ENCODE measurements around the gene ACSM6.
"Not testable (repeated sequence)": the region's sequence is repeated elsewhere in the genome, so short reads cannot be mapped to it uniquely, and the experiment has no call there.

The ACSM6 gene

DNA sequence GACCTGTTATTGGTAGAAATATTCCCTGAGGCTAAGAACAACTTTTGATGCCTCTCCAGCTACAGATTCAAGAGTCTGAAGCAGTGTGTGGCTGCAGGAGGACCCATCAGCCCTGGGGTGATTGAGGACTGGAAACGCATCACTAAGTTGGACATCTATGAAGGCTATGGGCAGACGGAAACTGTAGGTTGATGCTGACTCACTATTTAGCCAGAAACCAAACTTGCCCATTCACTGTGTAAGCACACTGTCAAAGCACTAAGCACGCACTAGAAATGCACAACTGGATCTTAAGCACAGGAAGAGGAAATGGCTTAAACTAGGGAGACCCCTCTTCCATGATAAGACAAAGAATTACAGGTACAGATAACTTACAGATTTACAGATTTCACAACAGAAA lies 20.8 kb downstream of the ACSM6 start:
- DNase-seq (ENCODE audit: low read depth), result no peak

GRCh38 chr10:95217476-95217875 lies 23.4 kb downstream of the ACSM6 start:
- peak; percentile 39 for DNase-seq (ENCODE audit: low read depth)
- TF ChIP-seq CTCF (conservative IDR thresholded peaks at IDR 0.05; ENCODE audit: low read length), result no peak
- no peak overlapping the region for H3K4me3 ChIP-seq (ENCODE audit: low read length)

More for the DNA sequence above, 20.8 kb downstream of the ACSM6 start:
- no peak for TF ChIP-seq CTCF (conservative IDR thresholded peaks at IDR 0.05; ENCODE audit: low read length)
- no peak overlapping the region for H3K4me3 ChIP-seq (ENCODE audit: low read length)

DNA sequence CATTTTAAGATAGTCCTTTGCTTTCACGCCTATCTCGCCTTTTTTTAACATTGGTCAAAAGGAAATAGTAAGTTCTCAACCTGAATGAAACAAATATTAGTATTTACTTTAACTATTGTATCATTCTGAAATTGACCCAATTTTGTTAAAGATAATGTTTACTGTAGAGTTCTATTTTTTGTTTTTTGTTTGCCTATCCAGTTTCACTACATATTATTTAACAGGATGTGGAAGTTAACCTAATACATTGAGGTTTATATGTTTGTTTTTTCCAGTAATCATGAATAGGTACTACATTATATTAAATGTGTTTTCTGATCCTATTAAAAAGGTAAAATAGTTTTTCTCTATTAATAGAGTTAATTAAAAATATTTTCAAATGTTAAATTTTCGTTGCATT lies 26.5 kb downstream of the ACSM6 start:
- no peak for DNase-seq (ENCODE audit: low read depth)
- no peak overlapping the region for H3K4me3 ChIP-seq (ENCODE audit: low read length)
- no peak for TF ChIP-seq CTCF (conservative IDR thresholded peaks at IDR 0.05; ENCODE audit: low read length)

DNA sequence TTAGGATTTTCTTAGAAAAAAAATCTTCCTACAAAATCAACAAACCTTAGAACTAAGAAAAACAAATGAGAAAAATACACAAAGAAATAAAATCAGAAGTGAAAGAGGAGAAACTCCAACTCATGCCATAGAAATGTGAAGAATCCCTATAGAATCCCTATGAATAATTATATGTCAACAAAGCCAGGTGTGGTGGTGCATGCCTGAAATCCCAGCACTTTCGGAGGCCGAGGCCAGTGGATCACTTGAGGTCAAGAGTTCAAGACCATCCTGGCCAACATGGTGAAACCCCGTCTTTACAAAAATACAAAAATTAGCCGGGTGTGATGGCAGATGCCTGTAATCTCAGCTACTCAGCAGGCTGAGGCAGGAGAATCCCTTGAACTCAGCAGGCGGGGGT lies 27.1 kb downstream of the ACSM6 start:
- DNase-seq (ENCODE audit: low read depth), result peak; percentile 61
- no peak for TF ChIP-seq CTCF (conservative IDR thresholded peaks at IDR 0.05; ENCODE audit: low read length)
- H3K4me3 ChIP-seq (ENCODE audit: low read length), result no peak overlapping the region

DNA sequence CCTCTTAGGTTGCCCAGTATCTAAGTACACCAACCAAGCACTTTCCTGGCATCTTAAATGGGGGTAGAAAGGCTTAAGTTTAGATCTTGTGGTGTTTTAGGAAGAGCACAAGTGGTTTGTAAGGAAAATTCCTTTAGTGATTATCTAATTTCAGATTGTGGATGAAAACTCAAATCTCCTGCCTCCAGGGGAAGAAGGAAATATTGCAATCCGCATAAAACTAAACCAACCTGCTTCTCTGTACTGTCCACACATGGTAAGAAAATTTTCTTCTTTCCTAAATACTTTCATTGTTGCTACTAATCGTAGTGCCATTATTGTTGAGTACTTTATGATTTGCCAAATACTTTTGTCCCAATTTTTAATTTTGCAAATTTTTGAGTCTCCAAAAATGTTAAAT lies 31.1 kb downstream of the ACSM6 start:
- no peak for TF ChIP-seq CTCF (conservative IDR thresholded peaks at IDR 0.05; ENCODE audit: low read length)
- no peak overlapping the region for H3K4me3 ChIP-seq (ENCODE audit: low read length)
- DNase-seq (ENCODE audit: low read depth), result no peak

DNA sequence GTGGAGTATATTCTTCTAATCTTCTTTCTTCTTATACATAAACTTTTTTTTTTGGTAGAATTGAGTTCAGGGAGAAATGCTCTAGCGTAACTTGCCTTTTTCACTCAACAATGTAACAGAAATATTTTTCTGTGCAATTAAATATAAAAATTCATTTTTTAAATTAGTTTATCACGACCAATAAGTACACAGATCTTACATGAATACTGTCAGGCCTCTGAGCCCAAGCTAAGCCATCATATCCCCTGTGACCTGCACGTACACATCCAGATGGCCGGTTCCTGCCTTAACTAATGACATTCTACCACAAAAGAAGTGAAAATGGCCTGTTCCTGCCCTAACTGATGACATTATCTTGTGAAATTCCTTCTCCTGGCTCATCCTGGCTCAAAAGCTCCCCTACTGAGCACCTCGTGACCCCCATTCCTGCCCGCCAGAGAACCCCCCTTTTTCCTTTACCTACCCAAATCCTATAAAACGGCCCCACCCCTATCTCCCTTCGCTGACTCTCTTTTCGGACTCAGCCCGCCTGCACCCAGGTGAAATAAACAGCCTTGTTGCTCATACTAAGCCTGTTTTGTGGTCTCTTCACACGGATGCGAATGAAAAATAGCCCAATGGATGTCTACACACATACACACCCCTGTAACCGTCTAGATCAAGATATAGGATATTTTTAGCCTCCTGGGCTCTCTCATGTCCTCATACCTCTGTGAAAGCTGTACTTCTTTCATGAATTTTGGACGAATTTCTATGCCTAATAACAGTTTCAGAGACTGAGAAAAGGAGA lies 35.1 kb downstream of the ACSM6 start:
- not testable (repeated sequence) for H3K4me3 ChIP-seq (ENCODE audit: low read length); DNase-seq (ENCODE audit: low read depth)

DNA sequence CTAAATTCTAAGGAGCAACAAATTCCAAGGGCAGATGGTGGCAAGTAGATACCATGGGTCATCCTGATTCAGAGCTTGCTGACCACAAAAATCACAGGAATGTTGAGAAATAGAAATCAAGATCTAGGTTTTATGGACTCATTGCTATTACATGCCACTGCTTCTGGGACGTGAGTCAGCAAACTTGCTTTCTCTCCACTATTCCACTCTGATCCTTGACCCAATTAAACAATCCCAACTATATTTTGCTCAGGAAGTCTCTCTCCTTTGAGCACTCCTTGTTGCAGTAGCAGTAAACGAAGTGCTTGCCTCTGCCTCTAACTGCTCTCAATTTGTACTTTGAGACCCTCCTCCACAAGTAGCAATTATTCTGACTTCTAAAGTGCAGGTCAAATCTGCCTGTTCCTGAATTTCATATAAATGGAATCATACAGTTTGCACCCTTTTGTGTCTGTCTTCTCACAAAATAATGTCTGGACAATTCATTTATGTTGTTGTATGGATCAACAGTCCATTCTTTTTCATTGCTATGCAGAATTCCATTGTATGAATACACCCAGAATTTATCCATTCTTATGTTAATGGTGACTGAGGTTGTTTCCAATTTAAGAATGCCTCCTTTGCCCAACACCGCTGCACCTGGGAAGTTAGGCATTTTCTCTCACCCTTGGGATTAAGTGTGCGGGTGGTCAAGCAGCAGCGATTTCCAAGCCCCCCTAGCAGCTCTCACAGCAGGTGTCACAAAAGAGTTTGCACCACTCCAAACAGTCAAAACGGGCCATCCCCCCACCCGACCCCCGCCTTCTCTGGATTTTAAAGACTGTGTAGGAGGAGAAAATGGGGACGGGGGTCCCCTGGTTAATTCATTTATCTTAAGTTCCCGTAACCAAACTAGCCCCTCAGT lies 35.9 kb downstream of the ACSM6 start:
- peak; percentile 98 for DNase-seq (ENCODE audit: low read depth)
- no peak overlapping the region for H3K4me3 ChIP-seq (ENCODE audit: low read length)
- TF ChIP-seq CTCF (conservative IDR thresholded peaks at IDR 0.05; ENCODE audit: low read length), result no peak

- DNase-seq (ENCODE audit: low read depth); H3K4me3 ChIP-seq (ENCODE audit: low read length): not testable (repeated sequence)
Measured at GRCh38 chr10:95230677-95231586, 36.9 kb downstream of the ACSM6 start.

All from AG10803 (cell line).